ENCODE data around the gene SRGAP2B. TPM values are rescaled to one million over a fixed set of nuclear protein-coding genes. Genes with fewer than 3 reads are reported as not detected.
"Not testable (repeated sequence)": the region's sequence is repeated elsewhere in the genome, so short reads cannot be mapped to it uniquely, and the experiment has no call there.

Gene SRGAP2B
- total and polyA plus RNA-seq, 5 experiments from 2014 or later, result 0.54 to 15.2 (median 0.99) TPM

DNA sequence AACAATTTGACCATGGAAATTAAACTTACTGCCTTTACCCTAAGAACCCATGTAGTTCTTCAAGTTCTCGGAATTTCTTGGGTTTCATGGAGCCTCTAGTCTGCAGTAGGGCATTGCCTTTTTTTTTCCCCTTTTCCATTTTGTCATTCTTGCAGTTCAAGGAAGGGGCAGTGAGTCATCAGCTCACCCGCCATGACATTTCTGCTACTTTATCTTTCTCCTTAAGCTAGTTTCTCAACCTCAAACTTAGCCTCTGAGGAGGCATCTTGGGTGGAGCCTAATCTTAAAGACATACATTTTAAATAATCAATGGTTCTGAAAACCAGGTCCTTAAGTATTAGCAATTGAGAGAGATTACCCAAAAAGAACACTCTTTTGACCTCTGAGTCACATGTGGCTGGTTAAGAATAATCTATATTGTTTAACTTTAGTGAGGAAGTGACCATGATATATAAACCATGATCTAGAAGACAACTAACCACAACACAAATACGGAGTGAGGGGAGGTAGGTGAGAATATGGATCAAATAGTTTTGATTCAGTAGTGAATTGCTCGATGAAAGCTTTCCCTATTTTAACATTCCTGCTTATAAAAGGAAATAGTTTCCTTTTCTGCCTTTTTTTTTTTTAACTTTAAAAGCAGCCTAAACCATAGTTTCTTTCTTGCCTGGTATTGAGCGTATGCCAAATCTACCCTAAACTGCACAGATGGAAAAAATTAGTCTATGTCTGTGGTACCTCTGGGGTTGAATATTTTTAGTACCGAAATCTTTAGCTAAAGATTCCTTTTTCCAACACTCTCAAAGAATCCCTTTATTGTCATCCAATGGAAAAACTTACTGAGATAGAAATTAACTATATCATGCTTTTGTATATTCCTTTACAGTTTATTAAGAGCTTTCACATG lies 20.7 kb upstream of the SRGAP2B start:
- H3K36me3 Mint-ChIP-seq, DNase-seq, H3K4me3 Mint-ChIP-seq, H3K27me3 Mint-ChIP-seq, H3K4me1 Mint-ChIP-seq, H3K9me3 Mint-ChIP-seq, POLR2A ChIA-PET, ATAC-seq, H3K27ac Mint-ChIP-seq: not testable (repeated sequence)

DNA sequence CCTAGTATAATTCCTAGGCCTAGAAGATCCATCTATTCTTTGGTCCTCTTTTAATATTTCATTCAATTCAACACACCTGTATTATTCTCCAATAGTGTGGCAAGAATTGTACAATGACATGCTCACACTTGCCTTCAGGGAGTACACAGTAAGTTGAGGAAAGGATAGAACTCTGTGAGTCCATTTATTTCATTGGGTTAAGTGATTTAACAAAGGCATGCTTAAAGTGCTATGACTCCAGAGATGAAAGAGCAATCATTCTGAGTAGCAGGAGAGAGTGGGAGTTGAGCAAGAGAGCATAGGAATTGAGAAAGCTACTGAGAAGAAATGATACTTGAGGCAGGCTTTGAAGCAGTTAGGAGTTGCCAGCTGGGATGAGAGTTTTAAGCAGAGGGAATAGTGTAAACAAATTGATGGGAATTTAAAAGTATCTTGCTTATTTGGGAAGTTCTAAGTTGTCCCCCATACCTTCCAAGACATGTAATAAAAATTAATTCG lies 19.5 kb upstream of the SRGAP2B start:
- H3K4me3 Mint-ChIP-seq, H3K9me3 Mint-ChIP-seq, H3K27me3 Mint-ChIP-seq, H3K4me1 Mint-ChIP-seq, ATAC-seq, H3K36me3 Mint-ChIP-seq, H3K27ac Mint-ChIP-seq, DNase-seq, POLR2A ChIA-PET: not testable (repeated sequence)

DNA sequence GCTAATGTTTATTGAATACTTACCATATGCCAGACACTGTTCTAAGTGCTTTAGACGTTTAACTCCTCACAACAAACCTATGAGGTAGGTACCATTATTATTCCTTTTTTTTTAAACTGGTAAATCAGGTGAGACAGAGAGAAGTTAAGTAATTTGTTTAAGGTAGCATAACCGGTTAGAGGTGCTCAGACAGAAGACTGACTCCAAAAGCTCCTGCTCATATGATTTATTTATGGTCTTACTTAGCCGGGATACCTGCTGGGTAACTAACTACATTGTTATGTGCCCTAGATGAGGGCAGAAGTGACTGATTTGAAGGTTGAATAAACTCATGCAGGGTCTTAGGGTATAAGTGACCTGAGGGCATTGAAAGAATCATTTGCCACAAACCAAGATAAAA lies 17.6 kb upstream of the SRGAP2B start:
- H3K4me3 Mint-ChIP-seq, DNase-seq, ATAC-seq, H3K27me3 Mint-ChIP-seq, H3K4me1 Mint-ChIP-seq, H3K27ac Mint-ChIP-seq, H3K36me3 Mint-ChIP-seq, POLR2A ChIA-PET, H3K9me3 Mint-ChIP-seq: not testable (repeated sequence)

DNA sequence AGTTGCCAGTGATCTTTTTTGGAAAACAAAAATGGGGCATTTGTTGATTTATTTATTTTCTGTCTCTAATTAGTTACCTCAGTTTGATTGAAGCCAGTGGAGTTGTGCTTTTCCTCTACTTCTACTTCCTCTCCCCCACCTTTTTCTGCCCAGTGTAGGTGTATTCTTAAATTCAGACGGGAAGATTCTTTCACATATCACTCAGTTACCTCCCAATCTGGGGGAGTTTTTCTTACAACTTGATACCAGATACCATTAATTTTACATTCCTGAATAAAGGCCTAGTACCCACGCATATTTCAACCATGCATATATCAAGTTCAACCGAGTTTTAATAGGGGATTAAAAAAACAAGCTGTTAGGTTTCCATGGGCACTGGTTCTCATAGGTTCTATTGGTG lies 16.5 kb upstream of the SRGAP2B start:
- ATAC-seq, H3K27me3 Mint-ChIP-seq, H3K4me3 Mint-ChIP-seq, DNase-seq, H3K4me1 Mint-ChIP-seq, H3K36me3 Mint-ChIP-seq, POLR2A ChIA-PET, H3K9me3 Mint-ChIP-seq, H3K27ac Mint-ChIP-seq: not testable (repeated sequence)

DNA sequence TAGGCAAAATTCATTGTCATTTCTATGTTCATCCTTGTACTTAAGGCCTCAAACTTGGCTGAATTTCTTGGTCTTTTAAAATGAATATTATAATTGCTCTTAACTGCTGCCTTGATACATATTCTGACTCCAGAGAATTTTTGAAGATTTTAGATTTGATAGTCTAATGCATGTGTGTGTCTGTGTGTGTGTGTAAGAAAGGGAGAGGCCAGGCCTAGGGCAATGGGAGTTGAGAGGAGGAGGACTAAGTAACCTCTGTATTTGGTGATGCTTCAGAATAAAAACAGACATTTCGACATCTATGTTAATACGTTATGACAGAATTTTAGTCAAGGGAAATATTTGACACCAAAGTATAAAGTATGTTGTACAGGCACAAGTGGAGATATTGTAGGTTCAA lies 8.2 kb upstream of the SRGAP2B start:
- H3K27ac Mint-ChIP-seq, POLR2A ChIA-PET, DNase-seq, H3K4me1 Mint-ChIP-seq, H3K27me3 Mint-ChIP-seq, H3K4me3 Mint-ChIP-seq, ATAC-seq, H3K9me3 Mint-ChIP-seq, H3K36me3 Mint-ChIP-seq: not testable (repeated sequence)

DNA sequence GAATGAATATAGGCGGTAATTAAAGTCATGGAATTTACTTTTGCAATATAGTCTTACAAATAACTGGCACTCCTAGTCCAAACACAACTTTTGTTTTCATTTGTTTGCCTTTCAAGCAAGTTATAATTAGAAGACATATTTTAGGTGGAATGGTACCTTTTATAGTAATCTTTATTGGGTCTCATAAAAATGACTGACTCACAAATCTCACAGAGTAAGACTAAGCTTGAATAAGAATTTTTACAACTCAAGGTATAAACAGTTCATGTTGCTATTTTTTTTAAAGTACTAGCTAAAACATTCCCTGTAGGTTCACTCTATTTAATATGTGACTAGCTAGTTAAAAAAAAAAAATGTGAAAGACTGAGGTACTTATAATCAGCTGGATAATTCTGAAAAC lies 6.6 kb upstream of the SRGAP2B start:
- DNase-seq, H3K27ac Mint-ChIP-seq, H3K4me1 Mint-ChIP-seq, POLR2A ChIA-PET, H3K36me3 Mint-ChIP-seq, ATAC-seq, H3K27me3 Mint-ChIP-seq, H3K4me3 Mint-ChIP-seq, H3K9me3 Mint-ChIP-seq: not testable (repeated sequence)

DNA sequence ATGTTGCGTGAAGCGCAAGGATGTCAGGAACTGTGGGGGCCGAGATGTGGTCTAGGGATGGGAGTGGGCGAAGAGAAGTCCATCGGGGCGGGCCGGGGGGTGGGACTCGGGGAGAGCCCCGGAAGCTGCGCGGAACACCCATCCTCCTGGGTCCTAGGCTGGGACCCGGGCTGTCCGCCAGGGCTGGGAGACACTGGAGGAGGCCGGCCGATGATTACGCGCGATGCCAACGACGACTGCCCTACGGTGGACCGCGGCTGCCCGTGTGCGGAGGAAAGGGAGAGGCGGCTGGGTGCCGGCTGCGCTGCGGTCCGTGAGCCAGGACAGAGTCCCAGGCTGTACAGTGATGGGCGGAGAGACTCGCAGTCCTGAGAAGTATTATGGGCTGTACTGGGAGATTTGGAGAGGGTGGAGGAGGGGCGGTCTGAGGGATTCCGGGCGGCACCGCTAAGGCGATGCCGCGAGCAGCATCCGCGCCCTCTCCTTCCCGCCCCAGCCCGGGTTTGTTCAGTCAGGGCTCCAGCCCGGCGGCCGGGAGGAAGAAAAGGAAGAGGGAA lies 395 bp downstream of the SRGAP2B start:
- H3K27me3 Mint-ChIP-seq, POLR2A ChIA-PET, H3K9me3 Mint-ChIP-seq, H3K27ac Mint-ChIP-seq, H3K36me3 Mint-ChIP-seq, H3K4me1 Mint-ChIP-seq: not testable (repeated sequence)
- peak in 1 of 2 donors; percentile 3 for ATAC-seq
- DNase-seq, result peak in 4 of 10 donors; percentile 5 to 16 (median 10)
- peak overlapping the region in 5 of 10 donors; percentile 25 to 66 (median 38) for H3K4me3 Mint-ChIP-seq

DNA sequence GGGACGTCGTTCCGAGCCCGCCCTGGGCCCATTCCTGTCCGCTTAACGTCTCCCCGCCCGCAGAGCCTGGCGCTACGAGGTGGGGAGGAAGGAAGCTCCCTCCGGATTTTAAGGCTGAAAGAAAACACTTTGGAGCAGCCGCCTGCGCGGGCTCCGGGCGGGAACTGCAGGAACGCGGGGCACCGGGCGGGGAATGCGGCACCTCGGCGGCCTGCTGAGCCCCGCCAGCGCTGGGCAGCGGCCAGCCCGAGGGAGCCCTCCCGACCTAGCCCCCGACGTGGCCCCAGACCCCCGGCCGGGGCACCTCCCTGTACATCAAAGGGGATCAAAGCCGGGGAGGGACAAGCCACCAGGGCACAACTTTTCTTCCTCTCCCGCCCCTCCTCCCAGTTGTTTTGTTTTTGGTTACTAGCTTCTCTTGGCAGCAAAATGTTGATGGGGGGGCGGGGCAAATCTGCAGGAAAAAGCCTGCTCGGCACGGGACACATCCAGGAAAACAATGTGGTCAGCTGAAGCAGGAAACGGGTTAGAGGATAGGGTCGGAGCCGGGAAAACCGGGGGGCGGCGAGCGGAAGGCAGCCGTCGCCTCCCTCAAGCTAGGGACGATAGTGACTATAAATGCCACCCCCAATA lies 1.5 kb downstream of the SRGAP2B start:
- DNase-seq, result peak in 4 of 10 donors; percentile 4 to 41 (median 6)
- Mint-ChIP-seq H3K27ac (peak overlapping the region in 3 of 10 donors; percentile 59 to 80 (median 75)), H3K4me3 (peak overlapping the region; percentile 84 to 93 (median 90))
- H3K9me3 Mint-ChIP-seq, H3K27me3 Mint-ChIP-seq, H3K4me1 Mint-ChIP-seq, H3K36me3 Mint-ChIP-seq, POLR2A ChIA-PET, ATAC-seq: not testable (repeated sequence)

DNA sequence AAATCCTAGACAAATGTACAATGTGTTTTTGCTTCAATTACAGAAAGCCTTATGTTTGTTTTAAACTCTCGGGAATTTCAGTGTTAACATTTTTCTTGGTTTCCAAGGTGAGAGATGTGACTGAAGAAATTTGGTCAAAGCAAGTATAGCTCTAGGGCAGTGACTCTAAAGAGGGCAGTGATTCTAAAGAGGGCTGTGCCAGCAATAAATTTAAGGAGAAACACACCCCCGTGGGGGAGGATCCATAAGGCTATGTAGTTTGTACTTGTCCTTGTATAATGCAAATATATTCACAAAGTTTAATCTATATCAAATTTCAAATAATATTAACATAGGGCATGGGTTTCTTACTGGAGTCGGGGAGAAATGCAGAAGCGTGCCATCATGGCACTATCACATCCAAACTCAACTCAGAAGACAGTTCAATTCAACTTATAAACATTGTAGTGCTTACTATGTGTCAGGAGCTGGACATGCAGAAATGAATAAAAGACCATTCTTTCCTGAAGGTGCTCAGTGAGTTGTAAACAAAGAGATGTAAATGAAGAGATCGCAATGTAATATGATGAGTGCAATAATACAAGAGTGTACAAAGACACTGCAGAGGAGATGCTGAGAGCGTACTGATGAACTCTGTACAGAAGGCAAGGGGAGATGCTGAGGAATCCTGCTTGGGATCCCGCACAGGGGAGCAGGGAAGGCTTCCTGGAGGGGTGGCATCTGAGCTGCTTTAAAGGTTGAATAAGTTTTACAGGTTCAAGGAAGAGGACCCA lies 12.5 kb downstream of the SRGAP2B start:
- H3K9me3 Mint-ChIP-seq, H3K27me3 Mint-ChIP-seq, H3K4me1 Mint-ChIP-seq, DNase-seq, POLR2A ChIA-PET, ATAC-seq, H3K4me3 Mint-ChIP-seq, H3K36me3 Mint-ChIP-seq: not testable (repeated sequence)
- peak overlapping the region in 1 of 10 donors; percentile 57 for H3K27ac Mint-ChIP-seq

DNA sequence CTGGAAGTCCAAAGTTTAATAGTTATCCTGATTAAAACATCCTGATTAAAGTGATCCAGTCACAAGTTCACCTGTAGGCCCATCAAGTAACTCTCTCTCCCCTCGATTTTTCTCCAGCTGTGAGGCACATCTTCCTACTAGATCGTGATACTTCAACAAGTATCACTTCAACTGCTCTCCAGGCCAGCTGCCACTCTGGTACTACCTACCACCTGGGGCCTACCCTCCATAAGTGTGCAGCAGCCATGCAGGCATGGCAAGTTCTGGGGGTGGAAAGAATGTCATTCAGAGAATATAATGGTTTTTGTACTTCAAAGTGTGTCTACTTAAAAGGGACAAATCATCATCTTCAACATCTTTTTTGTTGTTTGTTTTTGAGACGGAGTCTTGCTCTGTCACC lies 14.9 kb downstream of the SRGAP2B start:
- H3K27me3 Mint-ChIP-seq, H3K4me3 Mint-ChIP-seq, H3K9me3 Mint-ChIP-seq, POLR2A ChIA-PET, H3K36me3 Mint-ChIP-seq, ATAC-seq, H3K4me1 Mint-ChIP-seq, H3K27ac Mint-ChIP-seq, DNase-seq: not testable (repeated sequence)

DNA sequence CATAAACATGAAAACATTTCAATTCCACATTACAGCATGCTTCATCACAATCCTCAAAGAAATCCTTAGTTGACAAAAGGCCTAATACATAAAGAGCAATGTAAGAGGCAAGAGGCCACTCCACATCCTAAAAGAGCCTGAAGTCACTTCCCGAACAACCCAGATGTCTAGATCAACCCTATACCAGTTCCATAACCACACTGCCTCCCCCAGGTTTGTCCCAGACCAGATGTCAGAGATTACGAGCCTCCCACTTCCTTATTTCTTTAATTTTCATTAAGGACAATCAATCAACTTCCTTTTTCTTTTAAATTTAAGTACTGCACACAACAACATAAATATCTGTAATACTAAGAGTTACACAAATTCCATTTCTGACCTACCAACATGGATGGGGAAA lies 15.4 kb downstream of the SRGAP2B start:
- H3K36me3 Mint-ChIP-seq, H3K4me3 Mint-ChIP-seq, DNase-seq, H3K4me1 Mint-ChIP-seq, H3K27me3 Mint-ChIP-seq, POLR2A ChIA-PET, H3K27ac Mint-ChIP-seq, ATAC-seq, H3K9me3 Mint-ChIP-seq: not testable (repeated sequence)

DNA sequence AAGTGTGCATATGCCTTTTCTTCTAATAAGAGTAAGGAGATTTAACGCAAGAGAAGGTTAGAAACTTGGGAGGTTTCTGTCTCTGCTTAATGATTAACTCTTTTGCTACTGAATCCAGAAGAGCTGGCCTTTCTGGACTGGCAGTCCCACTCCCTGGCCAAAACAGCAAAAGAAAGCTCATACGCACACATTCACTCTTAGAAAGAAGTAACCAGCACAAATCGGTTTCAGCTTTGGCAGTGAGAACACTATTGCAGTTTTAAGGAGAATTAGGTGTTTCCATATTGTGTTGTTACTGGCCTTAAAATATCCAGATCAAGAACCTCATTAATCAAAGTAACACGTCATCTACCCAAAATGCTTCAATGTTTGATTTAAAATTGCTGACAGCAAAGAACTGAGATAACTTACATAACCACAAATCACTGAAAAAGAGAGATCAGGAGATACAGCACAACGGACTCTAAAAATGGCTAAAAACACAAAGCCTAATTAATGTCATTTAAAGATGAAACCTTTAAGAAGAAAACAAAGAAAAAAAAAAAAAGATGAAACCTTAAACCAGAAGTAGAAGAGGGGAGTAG lies 16.2 kb downstream of the SRGAP2B start:
- H3K36me3 Mint-ChIP-seq, H3K9me3 Mint-ChIP-seq, DNase-seq, H3K27ac Mint-ChIP-seq, H3K27me3 Mint-ChIP-seq, ATAC-seq, H3K4me3 Mint-ChIP-seq, H3K4me1 Mint-ChIP-seq, POLR2A ChIA-PET: not testable (repeated sequence)

Measured in naive thymus-derived CD8-positive, alpha-beta T cell (primary cell).